Tibial nerve (tissue), 4 donors: Measurements from ENCODE around the gene FNTB. TPM values are rescaled to one million over a fixed set of nuclear protein-coding genes. Genes with fewer than 3 reads are reported as not detected.

Experiments used
- DNase-seq, 2 donors: peaks; one replicate each; pipeline ENCODE4 v3.0.0-alpha.2; 2019; ENCODE audit warnings: low spot score in 2 of 2
- H3K27ac ChIP-seq, 4 donors: fragments of 200-600 bp; sonication (generic) in 3 of 4; one replicate each; pipeline ENCODE4 v1.5.1; 2017 to 2019; ENCODE audit warnings: mild to moderate bottlenecking in 1 of 4
- H3K27me3 ChIP-seq, 2 donors: fragments of 200-600 bp; sonication (generic) in 1 of 2; one replicate each; pipeline versions ENCODE4 v1.5.1 to v1.6.0; 2017 to 2019
- H3K36me3 ChIP-seq, 3 donors: fragments of 200-600 bp; sonication (generic); one replicate each; pipeline ENCODE4 v1.5.1; 2018 to 2019
- H3K4me1 ChIP-seq, 4 donors: fragments of 200-600 bp; sonication (generic) in 3 of 4; one replicate each; pipeline ENCODE4 v1.5.1; 2017 to 2019
- H3K4me3 ChIP-seq, 4 donors: fragments of 200-600 bp; sonication (generic) in 3 of 4; one replicate each; pipeline ENCODE4 v1.5.1; 2017 to 2019; ENCODE audit warnings: mild to moderate bottlenecking in 1 of 4, moderate library complexity in 1 of 4
- H3K9me3 ChIP-seq, 4 donors: fragments of 200-600 bp; sonication (generic) in 3 of 4; one replicate each; pipeline ENCODE4 v1.5.1; 2017 to 2019
- EP300 ChIP-seq, 2 donors: sonication (generic); formaldehyde crosslinking; IDR thresholded peaks; one replicate each; pipeline ENCODE4 v1.6.1; 2017; ENCODE audit warnings: antibody characterized with exemption in 2 of 2, mild to moderate bottlenecking in 1 of 2
- POLR2A ChIP-seq, 2 donors: fragments of 450-650 bp; IDR thresholded peaks; one replicate each; pipeline ENCODE4 v1.6.1; 2017; ENCODE audit warnings: antibody characterized with exemption in 2 of 2, mild to moderate bottlenecking in 2 of 2, moderate library complexity in 2 of 2
- WGBS, 2 donors: methylation state at CpG; one replicate each; pipeline ENCODE4 v1.1.5; 2018; 5-methylcytosine and 5-hydroxymethylcytosine counted together
- total RNA-seq, 4 donors: library from RNA; depleted of rRNA; stranded (reverse); fragments of >200 nt; gene quantifications; one replicate each; pipeline ENCODE4 v1.1.0, GENCODE V29; 2016
- TF ChIP-seq, protein P1 (sequence below), 5 experiments: fragments of 200-600 bp in 3 of 5; fragments of 450-650 bp in 2 of 5; sonication (generic) in 3 of 5; IDR thresholded peaks; one replicate each; pipeline ENCODE4 v1.5.1; 2016 to 2019; ENCODE audit warnings: antibody characterized with exemption in 5 of 5, mild to moderate bottlenecking in 3 of 5, moderate library complexity in 2 of 5

FNTB gene
- total RNA-seq, 4 donors from 2014 or later = 21.0 to 34.5 (median 31.0) TPM

DNA sequence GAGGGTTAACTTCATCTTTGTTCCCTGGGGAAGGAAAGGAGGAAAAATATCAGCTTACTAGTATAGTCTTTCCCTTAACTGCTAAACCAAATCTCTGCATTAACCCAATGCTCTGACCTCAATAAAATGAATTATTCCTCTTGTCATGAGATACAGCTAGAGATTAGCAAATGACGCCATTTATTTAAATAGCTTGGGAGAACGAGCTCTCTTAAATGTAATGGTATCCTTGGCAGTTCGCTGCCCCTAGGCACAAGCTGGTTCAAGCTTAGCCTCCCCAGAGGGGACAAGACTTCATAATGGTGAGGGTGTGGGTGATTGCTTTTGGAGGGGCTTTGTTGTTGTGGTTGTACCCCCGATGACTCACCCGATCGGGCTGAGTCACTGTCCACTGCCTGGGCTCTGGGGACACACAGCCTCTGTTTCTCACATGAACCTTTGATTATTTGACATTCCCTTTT is 19.6 kb downstream of the FNTB start:
- peak overlapping the region in 2 of 4 donors; percentile 46 to 76 for H3K27ac ChIP-seq
- no peaks in the 10 kb centered on the region for H3K9me3 ChIP-seq
- no peaks in the 10 kb centered on the region for H3K27me3 ChIP-seq
- DNase-seq = no peak
- WGBS, 2 donors = 52 to 70% methylated on average over 6 of the region's 6 CpGs
- H3K36me3 ChIP-seq = peaks cover 0 to 39% (median 0%) of the 10 kb centered on the region in 3 donors
- H3K4me1 ChIP-seq = peaks cover 0 to 6% (median 2%) of the 10 kb centered on the region in 4 donors
- no peak overlapping the region for H3K4me3 ChIP-seq
- TF ChIP-seq EP300 (IDR thresholded peaks at IDR 0.05) = no peak
- TF ChIP-seq, protein P1, sequence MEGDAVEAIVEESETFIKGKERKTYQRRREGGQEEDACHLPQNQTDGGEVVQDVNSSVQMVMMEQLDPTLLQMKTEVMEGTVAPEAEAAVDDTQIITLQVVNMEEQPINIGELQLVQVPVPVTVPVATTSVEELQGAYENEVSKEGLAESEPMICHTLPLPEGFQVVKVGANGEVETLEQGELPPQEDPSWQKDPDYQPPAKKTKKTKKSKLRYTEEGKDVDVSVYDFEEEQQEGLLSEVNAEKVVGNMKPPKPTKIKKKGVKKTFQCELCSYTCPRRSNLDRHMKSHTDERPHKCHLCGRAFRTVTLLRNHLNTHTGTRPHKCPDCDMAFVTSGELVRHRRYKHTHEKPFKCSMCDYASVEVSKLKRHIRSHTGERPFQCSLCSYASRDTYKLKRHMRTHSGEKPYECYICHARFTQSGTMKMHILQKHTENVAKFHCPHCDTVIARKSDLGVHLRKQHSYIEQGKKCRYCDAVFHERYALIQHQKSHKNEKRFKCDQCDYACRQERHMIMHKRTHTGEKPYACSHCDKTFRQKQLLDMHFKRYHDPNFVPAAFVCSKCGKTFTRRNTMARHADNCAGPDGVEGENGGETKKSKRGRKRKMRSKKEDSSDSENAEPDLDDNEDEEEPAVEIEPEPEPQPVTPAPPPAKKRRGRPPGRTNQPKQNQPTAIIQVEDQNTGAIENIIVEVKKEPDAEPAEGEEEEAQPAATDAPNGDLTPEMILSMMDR (IDR thresholded peaks at IDR 0.05) = no peak
- no peak for TF ChIP-seq POLR2A (IDR thresholded peaks at IDR 0.05)

DNA sequence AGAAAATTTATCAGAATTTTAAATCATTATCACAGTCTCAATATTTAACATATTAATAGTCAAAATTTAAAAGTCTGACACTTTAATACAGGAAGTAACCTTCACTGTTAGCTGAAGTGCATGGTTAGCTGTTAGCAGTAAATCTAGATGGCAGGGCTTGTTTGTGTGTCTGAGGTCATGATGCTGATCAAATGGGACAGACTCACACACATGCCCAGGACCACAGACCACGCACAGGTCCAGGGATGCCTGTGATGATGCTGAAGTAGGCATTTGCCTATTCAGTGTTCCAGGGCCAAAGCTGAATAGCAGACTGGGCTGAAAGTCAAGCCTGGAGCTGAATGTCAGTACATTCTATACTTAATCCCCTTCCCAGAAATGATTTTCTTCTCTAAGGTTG is 20.5 kb downstream of the FNTB start:
- 67 to 84% methylated on average over 1 of the region's 1 CpG for WGBS, 2 donors
- no peak for TF ChIP-seq POLR2A (IDR thresholded peaks at IDR 0.05)
- TF ChIP-seq EP300 (IDR thresholded peaks at IDR 0.05) = no peak
- TF ChIP-seq, protein P1 (IDR thresholded peaks at IDR 0.05) = no peak
- Histone ChIP-seq H3K4me3 (no peak overlapping the region), H3K27ac (peak overlapping the region in 2 of 4 donors; percentile 8 to 76), H3K36me3 (peaks cover 0 to 49% (median 0%) of the 10 kb centered on the region in 3 donors), H3K27me3 (no peaks in the 10 kb centered on the region), H3K4me1 (peaks cover 0 to 6% (median 2%) of the 10 kb centered on the region in 4 donors), H3K9me3 (no peaks in the 10 kb centered on the region)
- DNase-seq = no peak

DNA sequence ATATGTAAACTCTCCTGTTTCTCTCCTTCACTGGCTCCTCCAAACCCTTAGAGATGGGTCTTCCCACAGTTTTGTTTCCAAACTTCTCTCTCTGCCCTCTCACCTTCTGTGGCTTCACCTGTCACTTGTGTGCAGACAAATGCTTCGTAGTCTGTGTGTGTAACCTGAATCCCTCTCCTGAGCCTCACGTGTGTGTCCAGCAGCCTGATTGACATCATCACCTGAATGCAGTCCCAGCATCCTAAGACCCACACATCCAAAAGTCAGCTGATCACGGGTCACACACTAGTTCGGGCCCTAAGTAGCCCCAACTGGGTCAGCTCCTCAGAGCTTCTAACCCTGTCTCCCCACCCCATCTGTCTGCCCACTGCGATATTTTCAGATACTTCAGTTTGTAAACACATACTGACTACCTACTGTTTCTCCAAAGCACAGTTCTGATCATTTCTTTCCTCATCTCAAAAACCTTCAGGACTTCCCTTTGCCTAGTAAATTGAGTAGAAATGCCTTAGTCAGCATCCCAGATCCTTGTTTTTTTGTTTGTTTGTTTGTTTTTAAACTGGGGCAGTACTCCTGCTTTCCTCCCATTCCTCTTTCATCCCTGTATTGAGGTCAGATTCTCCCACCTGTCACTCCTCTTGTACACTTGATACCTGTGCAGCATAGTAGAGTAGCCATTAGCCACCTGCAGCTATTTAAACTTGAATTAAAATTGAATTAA is 23.7 kb downstream of the FNTB start:
- H3K36me3 ChIP-seq = peaks cover 0 to 67% (median 0%) of the 10 kb centered on the region in 3 donors
- H3K27ac ChIP-seq = no peak overlapping the region
- H3K27me3 ChIP-seq = no peaks in the 10 kb centered on the region
- TF ChIP-seq POLR2A (IDR thresholded peaks at IDR 0.05) (no peak), EP300 (IDR thresholded peaks at IDR 0.05) (no peak)
- TF ChIP-seq, protein P1 (IDR thresholded peaks at IDR 0.05) = no peak
- no peak for DNase-seq
- 88 to 89% methylated on average over 5 of the region's 5 CpGs for WGBS, 2 donors
- peaks cover 0 to 6% (median 2%) of the 10 kb centered on the region in 4 donors for H3K4me1 ChIP-seq
- no peak overlapping the region for H3K4me3 ChIP-seq
- H3K9me3 ChIP-seq = no peaks in the 10 kb centered on the region

DNA sequence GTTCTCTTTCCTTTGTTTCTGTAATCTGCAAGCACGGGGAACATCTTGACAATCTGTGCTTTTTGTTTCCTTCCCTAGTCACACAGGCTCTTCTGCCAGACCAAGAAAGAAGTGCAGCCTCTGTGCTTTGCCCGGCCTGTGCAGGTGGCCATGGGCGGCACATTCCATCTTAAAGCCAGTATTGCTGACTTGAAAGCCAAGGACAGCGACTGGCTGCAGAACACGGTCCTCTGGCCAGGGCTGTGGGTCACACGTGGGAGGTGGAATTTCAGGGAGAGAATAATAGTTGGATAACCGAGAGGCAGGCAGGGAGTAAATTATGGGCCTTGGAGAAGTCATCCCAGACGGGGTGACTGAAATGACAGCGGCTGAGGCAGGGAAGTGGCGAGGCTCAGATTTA is 24.8 kb downstream of the FNTB start:
- no peak for DNase-seq
- peaks cover 0 to 16% (median 2%) of the 10 kb centered on the region in 4 donors for H3K4me1 ChIP-seq
- H3K9me3 ChIP-seq = no peaks in the 10 kb centered on the region
- no peaks in the 10 kb centered on the region for H3K27me3 ChIP-seq
- H3K4me3 ChIP-seq = no peak overlapping the region
- TF ChIP-seq POLR2A (IDR thresholded peaks at IDR 0.05) = no peak
- no peak for TF ChIP-seq EP300 (IDR thresholded peaks at IDR 0.05)
- TF ChIP-seq, protein P1 (IDR thresholded peaks at IDR 0.05) = no peak
- H3K36me3 ChIP-seq = peaks cover 0 to 75% (median 0%) of the 10 kb centered on the region in 3 donors
- 66 to 72% methylated on average over 10 of the region's 10 CpGs for WGBS, 2 donors
- no peak overlapping the region for H3K27ac ChIP-seq

DNA sequence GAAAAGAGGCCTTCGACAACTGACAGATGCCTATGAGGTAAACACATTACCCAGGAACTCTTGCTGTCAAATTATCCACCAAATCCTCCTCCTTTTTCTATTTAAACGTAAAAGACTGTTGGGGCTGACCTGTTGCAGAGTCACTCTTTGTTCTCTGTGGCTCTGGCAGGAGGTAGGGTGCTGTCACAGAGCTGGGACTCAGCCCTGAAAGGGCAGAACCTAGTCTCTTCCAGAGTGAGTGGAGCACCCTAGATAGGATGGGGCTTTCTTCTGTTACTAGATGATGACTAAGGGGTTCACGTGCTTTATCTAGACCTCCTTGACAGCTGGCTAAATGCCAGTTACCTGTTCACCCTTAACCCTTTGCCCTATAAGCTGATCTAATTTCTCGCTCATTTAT is 25.7 kb downstream of the FNTB start:
- no peaks in the 10 kb centered on the region for H3K27me3 ChIP-seq
- H3K4me1 ChIP-seq = peaks cover 0 to 19% (median 1%) of the 10 kb centered on the region in 4 donors
- 80 to 82% methylated on average over 4 of the region's 4 CpGs for WGBS, 2 donors
- TF ChIP-seq POLR2A (IDR thresholded peaks at IDR 0.05) (no peak), EP300 (IDR thresholded peaks at IDR 0.05) (no peak)
- TF ChIP-seq, protein P1 (IDR thresholded peaks at IDR 0.05) = no peak
- H3K36me3 ChIP-seq = peaks cover 0 to 81% (median 0%) of the 10 kb centered on the region in 3 donors
- no peak overlapping the region for H3K4me3 ChIP-seq
- DNase-seq = no peak
- H3K27ac ChIP-seq = no peak overlapping the region
- H3K9me3 ChIP-seq = no peaks in the 10 kb centered on the region
